ENCODE results near the gene ANKS1B.

ANKS1B gene

GRCh38 chr12:99436584-99436983 lies 548.2 kb downstream of the ANKS1B start:
- H3K4me3 ChIP-seq (ENCODE audit: low read depth, low read length): no peak overlapping the region
- no peaks in the 10 kb centered on the region for H3K9me3 ChIP-seq (ENCODE audit: severe bottlenecking)
- H3K36me3 ChIP-seq: no peaks in the 10 kb centered on the region; the same call in 1 of the 2 replicates
- no peak overlapping the region for H3K27ac ChIP-seq
- no peaks in the 10 kb centered on the region for H3K27me3 ChIP-seq (ENCODE audit: insufficient read depth, low read depth, severe bottlenecking)
- DNase-seq: no peak
- no peak for TF ChIP-seq CTCF (IDR thresholded peaks at IDR 0.05; ENCODE audit: low read depth, low read length)

DNA sequence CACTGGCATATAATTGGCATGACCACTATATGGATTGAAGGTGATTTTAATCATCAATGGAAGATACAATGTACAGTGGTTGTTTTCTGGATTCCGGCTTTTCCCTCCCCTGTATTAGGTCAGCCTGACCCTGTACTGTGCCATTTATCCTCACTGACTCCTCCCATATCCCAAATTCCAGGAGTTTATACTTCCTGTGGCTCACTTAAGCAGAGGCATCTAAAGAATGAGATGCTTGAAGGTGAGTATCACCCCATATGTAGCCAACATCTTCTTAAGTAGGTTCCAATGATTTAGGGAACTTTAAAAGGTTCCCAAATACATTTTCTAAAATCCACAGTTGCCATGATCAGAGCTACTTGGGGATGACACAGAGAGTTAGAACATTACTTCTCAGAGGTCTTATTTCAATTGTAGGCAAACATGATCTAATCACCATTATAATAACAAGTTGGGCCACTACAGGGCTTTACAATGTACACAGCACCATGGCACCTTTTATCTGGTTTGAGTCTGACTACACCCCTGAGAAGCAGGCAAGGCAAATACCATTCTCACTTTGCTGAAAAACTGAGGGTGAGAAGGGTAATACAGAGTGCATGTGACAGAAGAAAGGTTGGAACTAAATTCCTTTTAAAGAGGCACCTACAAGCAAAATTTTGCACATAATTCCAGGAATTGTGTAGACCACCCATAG lies 549.5 kb downstream of the ANKS1B start:
- TF ChIP-seq CTCF (IDR thresholded peaks at IDR 0.05; ENCODE audit: low read depth, low read length): no peak
- DNase-seq: no peak

GRCh38 chr12:99433155-99433554 lies 551.6 kb downstream of the ANKS1B start:
- no peak for TF ChIP-seq CTCF (IDR thresholded peaks at IDR 0.05; ENCODE audit: low read depth, low read length)
- H3K36me3 ChIP-seq: no peaks in the 10 kb centered on the region

More for the DNA sequence above, 549.5 kb downstream of the ANKS1B start:
- no peak overlapping the region for H3K27ac ChIP-seq
- H3K9me3 ChIP-seq (ENCODE audit: severe bottlenecking): no peaks in the 10 kb centered on the region
- no peak overlapping the region for H3K4me3 ChIP-seq (ENCODE audit: low read depth, low read length)
- H3K36me3 ChIP-seq: no peaks in the 10 kb centered on the region; the same call in 1 of the 2 replicates
- no peaks in the 10 kb centered on the region for H3K27me3 ChIP-seq (ENCODE audit: insufficient read depth, low read depth, severe bottlenecking)

GRCh38 chr12:99431203-99431602 lies 553.5 kb downstream of the ANKS1B start:
- Histone ChIP-seq H3K4me3 (ENCODE audit: low read depth, low read length) (no peak overlapping the region), H3K9me3 (ENCODE audit: severe bottlenecking) (no peaks in the 10 kb centered on the region), H3K27ac (no peak overlapping the region), H3K27me3 (ENCODE audit: insufficient read depth, low read depth, severe bottlenecking) (no peaks in the 10 kb centered on the region), H3K36me3 (no peaks in the 10 kb centered on the region)
- no peak for DNase-seq
- no peak for TF ChIP-seq CTCF (IDR thresholded peaks at IDR 0.05; ENCODE audit: low read depth, low read length)

More at GRCh38 chr12:99433155-99433554, 551.6 kb downstream of the ANKS1B start:
- no peak for DNase-seq
- no peak overlapping the region for H3K27ac ChIP-seq
- no peak overlapping the region for H3K4me3 ChIP-seq (ENCODE audit: low read depth, low read length)
- no peaks in the 10 kb centered on the region for H3K9me3 ChIP-seq (ENCODE audit: severe bottlenecking)
- no peaks in the 10 kb centered on the region for H3K27me3 ChIP-seq (ENCODE audit: insufficient read depth, low read depth, severe bottlenecking)

GRCh38 chr12:99427104-99427503 lies 557.6 kb downstream of the ANKS1B start:
- no peak overlapping the region for H3K4me3 ChIP-seq (ENCODE audit: low read depth, low read length)
- no peaks in the 10 kb centered on the region for H3K9me3 ChIP-seq (ENCODE audit: severe bottlenecking)
- DNase-seq: no peak
- no peaks in the 10 kb centered on the region for H3K27me3 ChIP-seq (ENCODE audit: insufficient read depth, low read depth, severe bottlenecking)
- no peak for TF ChIP-seq CTCF (IDR thresholded peaks at IDR 0.05; ENCODE audit: low read depth, low read length)
- H3K27ac ChIP-seq: no peak overlapping the region
- no peaks in the 10 kb centered on the region for H3K36me3 ChIP-seq

- TF ChIP-seq CTCF (IDR thresholded peaks at IDR 0.05; ENCODE audit: low read depth, low read length): no peak
- DNase-seq: no peak
- Histone ChIP-seq H3K9me3 (ENCODE audit: severe bottlenecking) (no peaks in the 10 kb centered on the region), H3K27me3 (ENCODE audit: insufficient read depth, low read depth, severe bottlenecking) (no peaks in the 10 kb centered on the region), H3K36me3 (no peaks in the 10 kb centered on the region), H3K27ac (no peak overlapping the region), H3K4me3 (ENCODE audit: low read depth, low read length) (no peak overlapping the region)
Measured at GRCh38 chr12:99418379-99418778, 566.4 kb downstream of the ANKS1B start.
